HG03064 (cell line): Measurements from ENCODE around the gene OSER1.
"Not testable (repeated sequence)": the region's sequence is repeated elsewhere in the genome, so short reads cannot be mapped to it uniquely, and the experiment has no call there.

Experiments used
- ATAC-seq: cut with Tn5 transposase; IDR thresholded peaks from one replicate; pipeline ENCODE4 v1.9.1; 2021; ENCODE audit warnings: low read depth; ENCODE audit not compliant: unreplicated experiment

OSER1 gene

DNA sequence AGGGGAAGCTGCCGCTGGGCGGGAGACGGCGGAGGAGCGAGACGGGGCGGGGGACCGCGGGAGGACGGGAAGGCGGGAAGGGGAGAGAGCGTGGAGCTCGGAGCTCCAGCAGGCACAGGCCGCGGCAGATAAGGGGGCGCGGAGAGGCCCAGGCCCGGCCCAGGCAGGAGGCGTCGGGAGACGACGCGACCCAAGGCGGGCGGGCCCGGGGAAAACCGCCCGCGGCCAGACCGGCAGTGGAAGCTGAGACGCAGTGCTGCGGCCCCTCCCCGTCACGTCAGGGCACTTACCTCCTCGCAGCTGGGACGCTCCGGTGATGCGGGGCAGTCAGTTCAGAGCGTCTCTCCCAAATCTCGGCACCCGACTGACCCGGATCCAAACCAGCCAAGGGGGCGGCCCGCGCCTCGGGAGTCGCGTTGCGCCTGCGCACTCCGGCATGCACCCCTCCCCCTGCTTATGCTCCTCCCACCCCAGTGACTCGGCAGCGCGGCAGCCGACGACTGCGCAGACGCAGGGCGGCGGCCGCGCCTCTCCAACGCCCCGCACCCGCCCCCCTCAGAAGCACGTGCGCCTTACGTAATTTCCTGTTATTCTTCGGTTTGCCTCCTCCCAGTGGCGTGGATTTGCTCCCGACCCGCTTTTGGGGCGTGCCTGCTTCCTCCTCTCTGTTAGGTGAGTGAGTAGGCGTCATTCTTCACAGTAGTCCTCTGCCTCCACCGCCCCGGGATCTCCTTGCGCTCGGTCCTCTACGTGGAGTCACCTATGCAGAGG lies at the start of gene OSER1:
OSER1 (minus strand) TSS at position 366 of the 771 bp plus-strand sequence. CDS start 3,814 bp downstream, outside the sequence.
- peak; percentile 86 for ATAC-seq

DNA sequence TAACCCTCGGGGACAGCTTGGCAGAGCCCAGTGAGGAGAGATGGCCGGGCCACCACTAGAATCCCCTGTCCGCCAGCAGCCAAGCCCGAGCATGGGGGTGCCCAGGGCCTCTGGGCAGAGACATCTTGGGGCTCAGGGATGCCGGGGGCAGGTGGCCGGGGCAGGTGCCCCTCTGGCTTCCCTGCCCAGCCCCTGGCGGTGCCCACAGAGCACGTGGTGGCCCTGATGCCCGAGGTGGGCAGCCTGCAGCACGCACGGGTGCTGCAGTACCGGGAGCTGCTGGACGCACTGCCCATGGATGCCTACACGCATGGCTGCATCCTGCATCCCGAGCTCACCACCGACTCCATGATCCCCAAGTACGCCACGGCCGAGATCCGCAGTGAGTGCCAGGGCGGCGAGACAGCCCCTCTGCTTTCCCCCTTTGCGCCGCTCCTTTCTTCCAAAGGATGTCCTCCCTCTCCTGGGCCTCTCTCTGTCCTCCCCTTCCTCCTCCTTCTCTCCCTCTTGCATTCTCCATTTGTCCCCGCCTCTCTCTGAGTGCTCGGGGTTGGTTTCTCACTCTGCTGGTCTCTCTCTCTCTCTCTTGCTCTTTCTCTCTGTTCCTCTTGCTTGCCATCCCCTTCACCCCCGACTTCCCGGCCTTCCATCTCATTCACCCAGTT lies 47.8 kb upstream of the OSER1 start:
- ATAC-seq, result no peak

DNA sequence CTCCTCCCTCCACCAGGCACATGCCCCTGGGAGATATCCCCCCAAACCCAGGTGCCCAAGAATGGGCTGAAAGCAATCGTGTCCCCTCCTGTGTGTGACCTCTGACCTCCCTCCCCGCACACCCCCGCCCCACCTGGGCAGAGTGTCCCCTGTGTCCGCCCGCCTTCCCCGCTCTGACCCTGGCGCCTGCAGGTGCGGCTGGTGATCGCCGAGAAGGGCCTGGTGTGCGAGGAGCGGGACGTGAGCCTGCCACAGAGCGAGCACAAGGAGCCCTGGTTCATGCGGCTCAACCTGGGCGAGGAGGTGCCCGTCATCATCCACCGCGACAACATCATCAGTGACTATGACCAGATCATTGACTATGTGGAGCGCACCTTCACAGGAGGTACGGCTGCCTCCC lies 46.4 kb upstream of the OSER1 start:
- no peak for ATAC-seq

DNA sequence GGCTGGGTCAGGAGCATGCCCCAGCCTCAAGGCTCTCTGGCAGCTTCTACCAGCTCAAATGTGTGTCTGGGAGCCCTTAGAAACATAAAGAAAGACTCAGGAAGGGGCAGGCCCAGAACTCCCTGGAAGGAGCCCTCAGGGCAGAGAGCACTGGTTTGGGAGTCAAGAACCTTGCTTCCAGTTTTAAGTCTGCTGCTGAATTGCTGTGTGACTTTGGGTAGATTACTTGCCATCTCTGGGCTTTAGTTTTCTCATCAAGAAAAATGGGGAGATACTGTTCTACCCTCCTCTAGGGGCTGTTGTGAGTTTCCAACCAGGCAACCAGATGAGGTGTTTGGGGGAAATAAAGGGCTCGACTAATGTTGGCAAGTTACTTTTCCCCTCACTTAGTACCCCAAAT lies 45.4 kb upstream of the OSER1 start:
- ATAC-seq, result no peak

DNA sequence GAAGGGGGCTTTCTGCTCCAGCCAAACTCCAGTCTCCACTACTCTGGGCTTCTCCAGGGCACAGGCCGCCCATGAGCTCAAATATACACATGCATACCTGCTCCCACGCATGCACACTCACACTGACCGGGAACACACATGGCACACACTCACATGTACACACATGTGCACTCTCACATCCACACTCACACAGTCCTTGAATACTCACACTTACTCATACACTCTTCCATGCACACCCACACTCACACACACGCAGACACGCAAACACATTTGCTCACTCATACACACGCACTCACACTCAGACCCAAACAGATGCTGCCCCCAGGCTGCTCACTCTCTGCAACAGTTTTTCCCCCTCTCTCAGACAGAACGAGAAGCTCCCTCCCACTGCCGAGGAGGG lies 43.5 kb upstream of the OSER1 start:
- no peak for ATAC-seq

DNA sequence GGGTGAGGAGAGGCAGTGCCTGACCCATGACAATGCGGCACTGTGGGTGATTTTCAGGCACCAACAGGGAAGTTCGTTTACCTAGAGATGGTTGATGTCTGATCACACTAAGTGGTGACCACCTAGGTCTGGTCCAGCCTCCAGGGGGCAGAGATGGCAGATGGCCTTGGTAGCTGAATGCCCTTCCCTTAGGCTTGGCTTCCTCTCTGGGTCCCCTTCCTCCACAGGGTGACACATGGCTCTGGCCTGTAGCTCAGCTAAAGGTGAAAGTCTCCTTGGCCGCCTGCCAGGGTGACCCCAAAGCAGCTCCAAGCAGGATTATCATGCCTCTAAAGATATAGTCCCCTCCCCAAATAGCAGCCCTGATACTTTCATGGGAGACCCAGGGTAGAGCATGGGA lies 43.0 kb upstream of the OSER1 start:
- no peak for ATAC-seq

DNA sequence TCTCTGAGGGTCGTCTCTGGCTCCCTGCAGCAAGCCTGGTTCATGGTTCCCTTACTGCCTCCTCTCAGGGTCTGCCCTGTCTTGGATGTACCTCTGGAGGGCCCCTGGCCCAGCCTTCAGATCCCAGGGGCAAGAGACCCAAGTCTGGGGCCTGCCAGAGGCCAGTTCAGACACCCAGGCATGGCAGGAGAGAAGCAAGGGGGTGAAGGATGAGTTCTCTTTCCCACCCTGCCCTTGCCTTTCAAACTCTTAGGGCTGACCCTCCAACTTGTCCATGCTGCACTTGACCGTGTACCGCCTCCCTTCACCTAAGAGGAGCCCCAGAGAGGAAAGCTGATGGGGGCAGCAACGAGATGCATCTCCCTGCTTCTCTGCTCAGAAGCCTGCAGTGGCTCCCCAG lies 40.7 kb upstream of the OSER1 start:
- no peak for ATAC-seq

DNA sequence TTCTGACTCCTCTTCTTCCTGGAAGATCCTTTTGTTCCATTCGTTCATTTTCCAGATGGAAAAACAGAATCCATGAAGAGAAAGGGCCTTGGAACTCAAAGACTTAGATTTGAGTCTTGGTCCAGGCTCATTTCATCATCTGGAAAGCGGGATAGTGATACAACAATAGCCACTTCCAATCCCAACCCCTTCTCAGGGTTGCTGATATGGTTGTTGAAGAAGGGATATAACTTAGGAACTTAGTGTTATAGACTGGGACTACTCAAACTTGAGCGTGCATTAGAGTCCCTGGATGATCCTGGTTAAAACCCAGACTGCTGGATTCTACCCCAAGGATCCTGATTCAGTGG lies 37.8 kb upstream of the OSER1 start:
- no peak for ATAC-seq

DNA sequence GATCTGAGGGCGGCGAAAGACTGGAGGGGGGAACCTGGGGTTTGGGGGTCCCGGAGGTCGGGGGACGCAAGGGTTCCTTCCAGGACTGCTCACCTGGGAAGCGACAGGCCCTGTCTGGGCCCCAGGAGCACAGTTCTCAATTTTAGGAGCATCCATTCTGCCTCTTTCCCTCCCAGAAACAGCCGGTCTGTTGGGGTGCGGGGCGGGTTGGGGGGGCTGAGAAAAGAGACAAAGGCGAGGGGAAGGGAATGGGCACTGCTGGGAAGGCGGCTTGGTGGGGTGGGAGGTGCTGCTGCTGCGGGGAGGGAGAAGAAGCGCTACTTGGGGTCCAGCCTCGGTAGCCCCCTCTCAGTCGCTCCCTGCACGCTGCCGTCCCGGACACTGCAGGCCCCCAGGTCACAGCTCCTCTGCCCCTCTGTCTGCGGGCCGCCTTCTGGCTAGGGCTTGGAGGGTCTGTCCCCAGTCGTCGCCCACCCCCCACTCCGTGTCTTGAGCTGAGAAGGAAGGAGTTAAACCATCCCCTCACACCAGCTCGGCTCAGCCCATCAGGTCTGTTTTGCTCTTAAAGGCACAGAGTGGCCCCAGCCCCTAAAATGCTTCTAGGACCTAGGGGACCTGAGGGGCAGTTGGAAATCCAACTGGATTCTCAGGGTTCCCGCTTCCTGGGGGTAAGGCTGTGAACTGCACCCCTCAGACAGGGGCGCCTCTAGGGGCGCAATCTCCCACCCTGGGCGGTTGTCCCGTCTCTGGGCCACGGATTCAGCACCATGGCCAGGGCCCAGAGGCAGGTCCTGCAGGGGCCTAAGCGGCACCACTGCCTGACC lies 37.2 kb upstream of the OSER1 start:
- ATAC-seq, result no peak

DNA sequence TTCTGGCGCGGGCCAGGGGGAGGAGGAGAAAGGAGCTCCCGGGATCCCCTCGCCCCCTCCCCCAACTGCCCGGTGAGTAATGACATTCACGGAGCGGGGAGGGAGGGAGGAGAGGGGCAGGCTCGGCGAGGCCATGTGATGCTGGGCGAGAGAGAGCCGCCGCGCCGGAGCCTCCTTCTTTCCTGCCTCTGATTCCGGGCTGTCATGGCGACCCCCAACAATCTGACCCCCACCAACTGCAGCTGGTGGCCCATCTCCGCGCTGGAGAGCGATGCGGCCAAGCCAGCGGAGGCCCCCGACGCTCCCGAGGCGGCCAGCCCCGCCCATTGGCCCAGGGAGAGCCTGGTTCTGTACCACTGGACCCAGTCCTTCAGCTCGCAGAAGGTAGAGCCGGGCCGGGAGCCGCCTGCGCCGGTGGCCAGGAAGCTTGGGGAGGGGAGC lies 36.6 kb upstream of the OSER1 start, which contains the start of gene GDAP1L1:
GDAP1L1 (plus strand) TSS at position 178 of the 441 bp plus-strand sequence; CDS start at position 205, 27 bp downstream.
- ATAC-seq, result no peak

DNA sequence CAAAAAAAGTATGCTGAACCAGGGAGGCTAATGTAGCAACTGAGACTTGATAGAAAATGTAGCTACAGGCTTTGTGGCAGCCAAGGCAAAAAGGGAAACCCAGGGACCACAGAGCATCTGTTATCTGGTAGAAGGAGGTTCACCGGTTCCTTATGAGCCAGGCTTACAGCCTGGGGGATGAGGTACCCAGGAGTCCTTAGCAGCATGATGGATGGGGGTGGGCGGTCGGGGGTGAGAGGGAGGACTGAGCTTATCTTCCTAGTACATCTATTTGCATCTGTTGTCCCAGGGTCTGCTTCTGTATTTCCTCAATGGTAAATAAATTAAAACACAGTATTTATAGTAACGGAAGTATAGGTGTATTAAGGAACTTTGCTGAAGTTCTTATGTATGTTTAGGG lies 35.4 kb upstream of the OSER1 start:
- no peak for ATAC-seq

DNA sequence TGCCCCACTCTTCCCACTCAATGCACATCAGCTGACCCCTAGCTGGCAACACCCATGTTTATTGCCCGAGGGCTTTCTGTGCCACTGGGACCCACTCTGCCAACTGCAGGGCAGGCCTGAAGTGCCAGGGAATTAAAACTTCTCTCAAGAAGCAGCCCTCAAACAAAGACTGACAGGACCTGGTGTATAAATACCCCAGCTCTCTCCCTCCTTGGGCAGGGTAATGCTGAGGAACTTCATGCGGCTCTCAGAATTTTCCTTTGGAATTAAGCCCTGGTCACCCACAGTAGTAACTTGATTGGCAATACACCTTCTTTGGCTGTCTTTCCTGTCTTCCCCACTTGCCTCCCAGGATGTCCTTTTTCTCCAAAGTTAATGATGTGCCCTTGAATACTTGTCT lies 31.2 kb upstream of the OSER1 start:
- ATAC-seq, result no peak

DNA sequence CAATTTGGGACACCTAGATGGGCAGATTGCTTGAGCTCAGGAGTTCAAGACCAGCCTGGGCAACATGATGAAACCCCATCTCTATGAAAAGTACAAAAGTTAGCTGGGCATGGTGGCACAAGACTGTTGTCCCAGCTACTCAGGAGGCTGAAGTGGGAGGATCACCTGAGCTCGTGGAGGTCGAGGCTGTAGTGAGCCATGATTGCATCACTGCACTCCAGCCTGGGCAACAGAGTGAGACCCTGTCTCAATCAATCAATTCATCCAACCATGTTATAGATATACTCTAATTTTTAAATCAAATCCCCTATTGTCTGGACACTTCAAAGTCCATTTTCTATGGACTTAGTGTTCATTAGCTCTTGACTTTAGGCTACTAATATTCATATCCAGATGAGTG lies 26.3 kb upstream of the OSER1 start:
- ATAC-seq, result not testable (repeated sequence)

DNA sequence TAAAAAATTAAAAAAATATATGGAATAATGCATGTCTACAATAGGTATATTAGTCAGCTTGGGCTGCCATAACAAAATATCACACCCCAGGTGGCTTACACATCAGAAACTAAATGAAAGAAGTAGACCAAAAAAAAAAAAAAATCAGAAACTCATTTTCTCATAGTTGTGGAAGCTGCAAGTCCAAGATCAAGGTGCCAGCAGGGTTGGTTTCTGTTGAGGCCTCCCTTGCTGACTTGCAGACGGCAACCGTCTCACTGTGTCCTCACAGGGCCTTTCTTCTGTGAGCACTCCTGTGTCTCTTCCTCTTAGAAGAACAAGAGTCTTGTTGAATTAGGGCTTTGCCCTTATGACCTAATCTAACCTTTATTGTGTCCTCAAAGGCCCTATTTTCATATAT lies 25.1 kb upstream of the OSER1 start:
- ATAC-seq, result no peak

DNA sequence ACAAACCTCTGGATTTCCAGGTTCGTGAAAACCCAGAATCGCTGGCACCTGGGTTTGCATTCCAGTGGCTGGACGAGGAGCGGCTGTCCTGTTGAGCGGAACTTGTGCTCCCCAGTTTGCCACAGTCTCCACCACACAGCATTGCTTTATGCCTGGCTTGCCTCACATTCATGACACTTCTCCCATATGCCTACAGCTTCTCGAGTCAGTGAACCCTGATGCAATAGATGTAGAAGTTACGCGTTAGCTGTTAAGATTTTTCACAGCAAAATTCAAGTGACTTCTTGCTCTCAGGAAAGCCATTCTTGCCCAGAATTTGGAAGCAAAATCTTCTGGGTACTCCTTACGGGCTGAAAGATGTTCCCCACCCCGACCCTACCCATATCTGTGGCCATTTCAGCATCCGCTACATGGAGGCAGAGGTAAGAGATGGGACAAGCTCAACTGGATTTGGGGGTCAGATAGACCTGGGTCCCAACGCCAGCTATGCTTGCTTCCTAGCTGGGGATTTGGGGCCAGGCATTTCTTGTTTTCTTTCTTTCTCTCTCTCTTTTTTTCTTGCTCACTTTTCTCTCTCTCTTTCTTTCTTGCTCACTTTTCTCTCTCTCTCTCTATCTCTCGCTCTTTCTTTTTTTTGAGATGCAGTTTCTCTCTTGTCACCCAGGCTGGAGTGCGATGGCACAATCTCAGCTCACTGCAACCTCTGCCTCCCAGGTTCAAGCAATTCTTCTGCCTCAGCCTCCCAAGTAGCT lies 24.2 kb upstream of the OSER1 start:
- ATAC-seq, result no peak

DNA sequence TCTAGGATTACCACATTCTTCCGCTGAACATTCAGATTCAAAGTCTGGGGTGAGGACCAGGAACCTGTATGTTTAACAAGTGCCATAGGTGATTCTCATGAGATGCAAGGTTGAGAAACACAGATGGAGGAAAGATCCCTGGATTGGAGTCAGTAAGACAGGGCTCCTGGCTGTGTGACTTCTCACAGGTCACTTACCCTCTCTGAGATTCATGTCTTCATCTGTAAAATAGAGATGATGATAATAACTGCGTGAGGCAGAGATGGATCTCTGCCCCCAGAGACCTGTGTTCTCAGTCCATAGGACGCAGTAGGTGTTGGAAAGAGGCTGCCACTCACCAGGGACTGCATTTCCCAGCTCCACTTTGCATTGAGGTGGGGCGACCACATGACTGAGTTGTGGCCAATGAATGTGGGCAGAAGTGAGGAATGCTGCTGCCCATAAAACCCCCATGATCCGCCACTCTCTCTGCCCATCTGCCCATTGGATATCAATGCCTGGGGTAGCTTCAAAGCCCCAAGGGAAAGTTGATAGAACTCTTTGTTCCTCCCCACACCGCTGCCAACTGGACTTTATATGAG lies 23.0 kb upstream of the OSER1 start:
- ATAC-seq, result no peak

DNA sequence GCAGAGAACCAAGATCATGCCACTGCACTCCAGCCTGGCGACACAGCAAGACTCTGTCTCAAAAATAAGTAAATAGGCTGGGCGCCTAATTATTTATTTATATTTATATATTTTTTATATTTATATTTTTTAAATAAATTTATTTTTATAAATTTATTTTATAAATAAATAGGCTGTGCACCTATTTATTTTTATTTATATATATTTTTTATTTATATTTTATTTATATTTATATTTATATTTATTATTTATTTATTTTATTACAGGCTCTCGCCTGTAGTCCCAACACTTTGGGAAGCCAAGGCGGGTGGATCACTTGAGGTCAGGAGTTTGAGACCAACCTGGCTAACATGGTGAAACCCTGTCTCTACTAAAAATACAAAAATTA lies 21.9 kb upstream of the OSER1 start:
- ATAC-seq, result not testable (repeated sequence)

DNA sequence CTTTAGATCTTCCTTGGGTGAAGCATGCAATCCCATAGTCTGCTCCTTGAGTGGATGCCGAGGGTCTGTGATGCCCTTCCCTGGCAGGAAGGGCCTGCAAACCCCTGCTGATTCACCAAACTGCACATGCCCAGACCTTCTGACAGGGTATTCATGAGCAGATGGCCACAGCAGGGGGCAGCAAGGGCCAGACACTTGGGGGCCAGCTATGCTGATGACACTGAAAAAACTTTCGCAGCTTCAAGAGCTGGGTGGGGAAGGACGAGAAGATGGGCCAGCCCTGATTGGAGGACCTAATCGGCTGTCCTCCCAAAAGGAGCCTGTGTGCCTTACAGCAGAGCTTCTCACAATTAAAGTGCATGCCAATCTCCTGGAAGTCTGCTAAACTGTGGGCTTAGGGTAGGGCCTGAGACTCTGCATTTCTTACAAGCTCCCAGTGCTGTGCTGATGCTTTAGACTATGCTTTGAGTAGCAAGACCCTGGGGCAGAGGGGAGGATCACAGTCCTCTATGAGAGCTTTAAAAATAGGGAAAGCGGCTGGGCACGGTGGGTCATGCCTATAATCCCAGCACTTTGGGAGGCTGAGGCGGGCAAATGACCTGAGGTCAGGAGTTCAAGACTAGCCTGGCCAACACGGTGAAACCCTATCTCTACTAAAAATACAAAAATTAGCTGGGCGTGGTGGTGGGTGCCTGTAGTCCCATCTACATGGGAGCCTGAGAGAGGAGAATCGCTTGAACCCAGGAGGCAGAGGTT lies 21.3 kb upstream of the OSER1 start:
- no peak for ATAC-seq

DNA sequence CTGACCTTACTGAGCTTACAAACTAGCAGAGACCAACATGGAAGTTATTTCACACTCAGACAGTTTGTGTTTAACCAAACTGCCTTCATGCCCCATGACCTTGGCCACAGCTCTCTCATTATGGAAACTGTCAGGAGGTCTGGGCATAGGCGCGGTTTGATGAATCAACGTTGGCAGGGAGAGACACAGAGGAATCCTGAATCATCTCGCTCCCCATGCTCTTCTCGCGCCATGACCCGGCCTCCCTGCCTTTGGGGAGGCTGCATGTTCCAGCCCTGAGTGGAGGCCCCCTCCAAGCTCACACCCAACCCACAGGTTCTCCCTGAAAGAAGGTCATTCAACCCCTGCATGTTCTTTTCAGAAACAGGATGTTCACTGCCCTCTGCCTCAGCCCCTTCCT lies 20.6 kb upstream of the OSER1 start:
- no peak for ATAC-seq
